Measurements from ENCODE around the gene CARMIL1. TPM values are rescaled to one million over a fixed set of nuclear protein-coding genes. Genes with fewer than 3 reads are reported as not detected.

The CARMIL1 gene
- total RNA-seq, 1 donor from 2014 or later: 37.6 TPM

DNA sequence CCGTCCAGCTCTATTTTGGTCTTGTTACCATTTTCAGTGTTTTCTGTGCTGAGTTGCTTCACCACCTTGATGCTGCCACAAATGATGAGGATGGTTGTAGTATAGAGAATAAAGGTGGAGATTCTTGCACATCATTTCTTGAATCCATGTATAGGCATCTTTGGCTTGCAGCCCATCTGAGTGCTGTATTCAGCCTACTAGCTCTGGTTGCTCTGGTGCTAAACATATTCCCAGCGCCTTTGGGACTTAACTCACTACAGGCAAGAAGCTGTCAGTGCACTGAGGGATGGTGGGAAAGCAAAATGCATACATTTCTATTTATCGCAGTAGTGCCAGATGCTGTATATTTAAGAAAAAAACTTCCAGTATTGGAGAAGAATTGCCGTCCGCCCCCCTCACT is 86.0 kb downstream of the CARMIL1 start:
- TF ChIP-seq, protein P1, sequence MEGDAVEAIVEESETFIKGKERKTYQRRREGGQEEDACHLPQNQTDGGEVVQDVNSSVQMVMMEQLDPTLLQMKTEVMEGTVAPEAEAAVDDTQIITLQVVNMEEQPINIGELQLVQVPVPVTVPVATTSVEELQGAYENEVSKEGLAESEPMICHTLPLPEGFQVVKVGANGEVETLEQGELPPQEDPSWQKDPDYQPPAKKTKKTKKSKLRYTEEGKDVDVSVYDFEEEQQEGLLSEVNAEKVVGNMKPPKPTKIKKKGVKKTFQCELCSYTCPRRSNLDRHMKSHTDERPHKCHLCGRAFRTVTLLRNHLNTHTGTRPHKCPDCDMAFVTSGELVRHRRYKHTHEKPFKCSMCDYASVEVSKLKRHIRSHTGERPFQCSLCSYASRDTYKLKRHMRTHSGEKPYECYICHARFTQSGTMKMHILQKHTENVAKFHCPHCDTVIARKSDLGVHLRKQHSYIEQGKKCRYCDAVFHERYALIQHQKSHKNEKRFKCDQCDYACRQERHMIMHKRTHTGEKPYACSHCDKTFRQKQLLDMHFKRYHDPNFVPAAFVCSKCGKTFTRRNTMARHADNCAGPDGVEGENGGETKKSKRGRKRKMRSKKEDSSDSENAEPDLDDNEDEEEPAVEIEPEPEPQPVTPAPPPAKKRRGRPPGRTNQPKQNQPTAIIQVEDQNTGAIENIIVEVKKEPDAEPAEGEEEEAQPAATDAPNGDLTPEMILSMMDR (IDR thresholded peaks at IDR 0.05): no peak
- Histone ChIP-seq H3K27me3 (no peaks in the 10 kb centered on the region), H3K4me3 (no peak overlapping the region), H3K36me3 (no peaks in the 10 kb centered on the region), H3K9me3 (no peaks in the 10 kb centered on the region), H3K4me1 (peaks cover 34% of the 10 kb centered on the region), H3K27ac (no peak overlapping the region)
- ATAC-seq (no peak), DNase-seq (no peak)
- intact Hi-C loops (cut with DNase I): no loop called here

DNA sequence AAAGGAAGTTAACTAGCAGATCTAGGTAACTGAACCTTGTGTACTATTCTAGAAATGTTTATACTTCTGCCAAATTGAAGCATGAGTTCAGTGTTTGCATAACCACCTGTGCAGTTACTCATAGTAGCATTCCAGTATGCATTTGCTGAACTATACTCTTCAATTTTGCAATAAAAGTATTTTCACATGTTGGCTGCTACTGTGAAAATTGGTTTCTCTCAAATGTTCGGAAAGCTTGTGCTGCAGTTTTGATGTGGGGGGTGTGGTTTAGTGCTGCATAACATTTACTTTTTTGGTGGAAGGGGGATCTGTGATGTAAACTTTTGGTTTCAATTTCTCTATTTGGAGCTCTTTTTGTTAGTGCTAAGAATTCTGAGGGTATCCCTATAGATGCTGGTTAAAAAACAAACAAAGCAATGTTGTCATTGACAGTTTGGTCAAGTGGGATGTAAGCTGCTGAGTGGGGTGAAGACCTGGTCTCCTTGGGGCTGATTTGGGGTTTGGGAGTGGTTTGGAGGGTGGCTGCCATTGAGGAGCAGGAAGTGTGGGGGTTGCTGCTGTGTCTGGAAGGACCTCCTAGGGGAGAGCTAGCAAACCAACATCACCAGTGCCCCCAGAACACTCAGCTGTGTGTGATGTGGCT is 87.8 kb downstream of the CARMIL1 start:
- Histone ChIP-seq H3K27ac (no peak overlapping the region), H3K27me3 (no peaks in the 10 kb centered on the region), H3K36me3 (no peaks in the 10 kb centered on the region), H3K4me1 (peaks cover 36% of the 10 kb centered on the region), H3K4me3 (no peak overlapping the region), H3K9me3 (no peaks in the 10 kb centered on the region)
- DNase-seq (no peak), ATAC-seq (peak; percentile 60)
- TF ChIP-seq, protein P1 (IDR thresholded peaks at IDR 0.05): no peak
- intact Hi-C loops (cut with DNase I): no loop called here

DNA sequence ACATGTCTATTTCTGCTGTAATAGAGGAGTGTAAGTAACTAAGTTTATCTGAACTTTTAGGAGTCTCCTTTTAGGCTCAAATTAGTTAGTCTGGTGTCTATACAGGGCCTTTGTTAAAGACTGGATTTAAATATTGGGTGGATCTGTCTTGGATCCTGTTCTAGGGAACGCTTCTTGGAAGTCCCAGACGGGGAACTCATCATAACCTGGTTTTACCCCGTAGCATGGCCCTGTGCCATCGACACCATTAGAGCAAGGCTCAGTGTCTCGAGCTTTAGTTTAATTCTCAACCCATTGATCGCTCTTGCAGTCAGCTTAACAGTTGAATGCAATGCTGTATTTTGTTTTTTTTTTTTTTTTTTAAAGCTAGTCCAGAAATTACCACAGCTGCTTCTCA is 89.9 kb downstream of the CARMIL1 start:
- ATAC-seq: no peak
- Histone ChIP-seq H3K36me3 (no peaks in the 10 kb centered on the region), H3K4me3 (no peak overlapping the region)

GRCh38 chr6:25369433-25370177 is 90.4 kb downstream of the CARMIL1 start:
- DNase-seq (no peak), ATAC-seq (peak; percentile 65)
- H3K4me1 ChIP-seq: peaks cover 36% of the 10 kb centered on the region
- intact Hi-C loops (cut with DNase I): no loop called here
- H3K9me3 ChIP-seq: no peaks in the 10 kb centered on the region
- H3K36me3 ChIP-seq: no peaks in the 10 kb centered on the region
- peak overlapping the region; percentile 39 for H3K27ac ChIP-seq
- no peaks in the 10 kb centered on the region for H3K27me3 ChIP-seq
- H3K4me3 ChIP-seq: no peak overlapping the region
- TF ChIP-seq, protein P1 (IDR thresholded peaks at IDR 0.05): no peak

More for the DNA sequence above, 89.9 kb downstream of the CARMIL1 start:
- H3K4me1 ChIP-seq: peaks cover 36% of the 10 kb centered on the region
- H3K27ac ChIP-seq: no peak overlapping the region
- TF ChIP-seq, protein P1 (IDR thresholded peaks at IDR 0.05): no peak
- H3K27me3 ChIP-seq: no peaks in the 10 kb centered on the region
- H3K9me3 ChIP-seq: no peaks in the 10 kb centered on the region
- intact Hi-C loops (cut with DNase I): no loop called here
- no peak for DNase-seq

GRCh38 chr6:25370178-25371036 is 91.2 kb downstream of the CARMIL1 start:
- DNase-seq: no peak
- Histone ChIP-seq H3K4me3 (no peak overlapping the region), H3K4me1 (peaks cover 36% of the 10 kb centered on the region), H3K27me3 (no peaks in the 10 kb centered on the region), H3K36me3 (no peaks in the 10 kb centered on the region), H3K27ac (peak overlapping the region; percentile 39), H3K9me3 (no peaks in the 10 kb centered on the region)
- TF ChIP-seq, protein P1 (IDR thresholded peaks at IDR 0.05): no peak
- intact Hi-C loops (cut with DNase I): no loop called here
- ATAC-seq: no peak

Data from upper lobe of right lung (tissue), 1 donor.